Renal cortex interstitium (tissue), 11 donors: ENCODE results near the gene ARHGAP27. TPM values are rescaled to one million over a fixed set of nuclear protein-coding genes. Genes with fewer than 3 reads are reported as not detected.
A peak's percentile ranks its signal among the peaks of the same experiment; 100 is the strongest.

Experiments used
- DNase-seq, 11 donors: peaks; one replicate each; pipeline ENCODE4 v3.0.0-alpha.2; 2013; ENCODE audit warnings: low read depth in 9 of 11, low spot score in 4 of 11; ENCODE audit errors: extremely low read depth in 1 of 11
- polyA plus RNA-seq, 3 donors: library from polyadenylated mRNA; unstranded; fragments of 120-200 nt; gene quantifications; one replicate each; pipeline ENCODE4 v1.2.1, GENCODE V29; 2013; ENCODE audit not compliant: insufficient read length in 3 of 3

Gene ARHGAP27
- polyA plus RNA-seq, 3 donors: 11.7 to 23.2 (median 14.5) TPM

DNA sequence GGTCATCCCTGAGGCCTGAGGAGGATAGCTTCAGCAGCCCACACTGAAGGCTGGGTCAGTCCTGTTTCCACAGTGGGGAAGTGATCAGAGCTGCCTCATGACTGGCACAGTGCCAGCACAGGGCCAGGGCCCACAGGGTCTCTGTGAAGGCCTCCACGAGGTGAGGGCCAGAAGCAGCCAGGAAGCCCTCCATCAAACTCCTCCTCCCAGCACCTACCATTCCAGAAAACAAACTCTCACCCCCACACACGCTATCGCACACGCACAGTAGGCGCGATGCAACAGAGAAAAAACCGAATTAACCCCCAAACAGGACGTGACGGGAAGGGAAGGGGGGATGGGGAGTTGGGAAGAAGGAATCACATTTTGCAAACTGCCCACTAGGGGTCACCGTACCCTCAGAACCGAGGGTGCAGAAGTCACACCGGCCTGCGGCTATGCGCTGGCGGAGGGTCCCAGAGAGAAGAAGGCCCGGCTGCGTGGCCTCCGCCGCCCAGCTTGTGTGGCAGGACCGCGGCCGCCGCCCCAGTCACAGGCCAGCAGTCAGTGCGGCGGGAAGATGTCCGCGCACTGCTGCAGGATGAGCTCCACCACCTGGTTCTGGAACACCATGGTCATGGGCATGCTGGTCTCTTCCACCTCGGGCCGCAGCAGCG is 37.6 kb downstream of the ARHGAP27 start:
- DNase-seq: peak; percentile 71 to 91 (median 88)

GRCh38 chr17:45394564-45394912 is 38.1 kb downstream of the ARHGAP27 start:
- no peak for DNase-seq

- no peak for DNase-seq
Observed at GRCh38 chr17:45394091-45394490, 38.6 kb downstream of the ARHGAP27 start.

DNA sequence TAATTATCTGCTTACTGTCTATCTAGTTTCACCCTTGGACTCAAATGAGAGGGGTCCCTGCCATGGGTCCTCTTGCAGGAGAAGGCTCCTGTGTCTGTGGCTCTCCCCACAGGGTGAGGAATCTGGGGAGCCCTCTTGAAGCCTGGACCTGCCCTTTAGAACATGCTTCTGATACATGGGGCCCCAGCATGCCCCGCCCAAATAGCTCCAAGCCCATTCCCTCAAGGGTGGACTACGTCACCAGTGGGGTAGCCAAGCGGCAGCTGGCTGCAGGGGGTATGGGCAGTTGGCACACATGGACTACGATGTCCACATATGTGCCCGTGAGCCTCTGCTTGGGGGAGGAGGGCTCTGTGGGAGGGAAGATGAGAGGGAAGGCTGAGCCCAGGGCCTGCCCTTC is 39.3 kb downstream of the ARHGAP27 start:
- DNase-seq: no peak

GRCh38 chr17:45391918-45392317 is 40.8 kb downstream of the ARHGAP27 start:
- DNase-seq: no peak

DNA sequence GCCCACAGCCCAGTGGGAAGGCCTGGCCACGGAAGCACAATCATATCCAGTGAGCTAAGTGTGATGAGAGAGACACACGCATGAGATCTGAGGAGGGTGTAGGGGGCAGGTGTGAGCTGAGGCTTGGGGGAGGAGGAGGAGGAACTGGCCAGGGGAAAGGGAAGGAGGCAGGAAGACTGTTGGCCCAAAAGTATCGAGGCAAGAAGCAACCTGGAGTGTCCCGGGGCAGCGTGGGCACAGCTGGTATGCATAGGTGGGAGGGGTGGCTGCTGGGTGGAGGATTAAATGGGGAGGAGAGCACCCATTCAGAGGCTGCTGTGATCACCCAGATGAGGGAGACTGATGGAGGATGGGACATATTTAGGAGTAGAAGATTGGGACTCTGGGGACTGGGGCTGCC is 41.4 kb downstream of the ARHGAP27 start:
- DNase-seq: no peak

DNA sequence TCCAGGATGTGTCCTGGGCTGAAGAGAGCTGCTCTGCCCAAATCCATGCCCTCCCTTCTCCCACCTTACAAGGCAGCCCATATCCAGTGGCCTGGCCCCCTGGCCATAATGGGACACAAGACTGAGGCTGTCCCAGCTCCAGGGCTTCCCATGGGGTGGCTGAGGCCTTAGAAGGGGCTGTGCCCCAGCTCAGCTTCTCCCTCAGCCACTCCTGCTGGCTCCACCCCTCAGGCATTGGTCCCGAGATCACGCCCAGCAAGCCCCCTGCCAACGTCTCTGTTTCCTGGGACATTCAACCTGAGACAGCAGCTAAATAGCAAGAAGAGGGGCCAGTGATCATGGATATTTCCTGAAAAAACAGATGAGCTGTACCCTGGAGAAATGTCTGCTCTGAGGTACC is 43.3 kb downstream of the ARHGAP27 start:
- DNase-seq: no peak

GRCh38 chr17:45388604-45389325 is 43.9 kb downstream of the ARHGAP27 start:
- DNase-seq: no peak

DNA sequence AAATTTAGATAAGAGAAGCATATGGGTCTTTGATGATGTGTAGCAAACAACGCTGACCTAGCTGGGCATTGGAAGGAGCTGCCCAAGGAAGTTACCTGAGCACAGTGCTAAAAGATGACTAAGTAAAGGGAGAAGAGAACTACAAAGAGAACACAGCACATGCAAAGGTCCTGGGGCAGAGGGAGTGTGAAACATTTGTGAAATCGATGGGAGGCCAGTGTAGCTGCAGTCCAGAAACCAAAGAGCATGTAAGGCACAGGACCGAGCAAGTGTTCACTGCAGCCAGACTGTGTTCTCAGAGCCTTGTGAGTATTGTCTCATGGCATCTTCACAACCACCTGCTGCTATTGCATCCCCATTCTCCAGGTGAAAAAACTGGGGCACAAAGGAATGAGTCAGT is 44.9 kb downstream of the ARHGAP27 start:
- DNase-seq: no peak

DNA sequence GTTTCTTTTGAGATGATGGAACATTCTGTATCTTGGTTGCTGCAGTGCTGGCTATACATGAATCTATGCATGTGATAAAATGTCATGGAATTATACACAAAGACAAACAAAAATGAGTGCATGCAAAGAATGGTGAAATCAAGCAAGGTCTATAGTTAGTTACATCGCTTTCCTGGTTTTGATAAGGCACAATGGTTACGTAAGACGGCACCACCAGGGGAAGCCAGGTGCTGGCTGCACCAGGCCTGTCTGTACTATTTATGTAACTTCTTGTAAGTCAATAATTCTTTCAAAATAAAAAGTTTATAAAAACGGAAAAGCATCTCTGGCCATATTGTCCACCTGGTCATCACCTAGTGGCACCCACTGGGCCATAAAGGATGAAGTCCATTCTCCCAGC is 46.5 kb downstream of the ARHGAP27 start:
- DNase-seq: no peak

GRCh38 chr17:45385331-45385997 is 47.2 kb downstream of the ARHGAP27 start:
- DNase-seq: peak in 9 of 11 donors; percentile 50 to 79 (median 66)

- DNase-seq: no peak
Observed at GRCh38 chr17:45384789-45385262, 47.8 kb downstream of the ARHGAP27 start.

- no peak for DNase-seq
Observed at GRCh38 chr17:45384047-45384788, 48.5 kb downstream of the ARHGAP27 start.

GRCh38 chr17:45383003-45383402 is 49.7 kb downstream of the ARHGAP27 start:
- DNase-seq: no peak

- no peak for DNase-seq
Observed at GRCh38 chr17:45382226-45382625, 50.4 kb downstream of the ARHGAP27 start.

DNA sequence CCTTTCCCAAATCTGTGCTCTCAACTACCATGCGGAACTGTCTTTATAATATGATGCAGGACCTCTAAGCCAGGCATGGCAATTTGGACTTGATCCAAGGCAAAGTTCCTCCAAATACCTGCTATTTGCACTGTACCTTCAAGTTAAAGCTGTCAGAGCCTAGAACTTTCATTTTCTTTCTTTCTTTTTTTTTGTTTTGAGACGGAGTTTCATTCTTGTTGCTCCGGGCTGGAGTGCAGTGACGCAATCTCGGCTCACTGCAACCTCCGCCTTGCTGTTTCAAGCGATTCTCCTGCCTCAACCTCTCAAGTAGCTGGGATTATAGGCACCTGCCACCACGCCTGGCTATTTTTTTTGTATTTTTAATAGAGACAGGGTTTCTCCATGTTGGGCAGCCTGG is 51.7 kb downstream of the ARHGAP27 start:
- DNase-seq: no peak

- DNase-seq: no peak
Observed at GRCh38 chr17:45380046-45380765, 52.5 kb downstream of the ARHGAP27 start.

DNA sequence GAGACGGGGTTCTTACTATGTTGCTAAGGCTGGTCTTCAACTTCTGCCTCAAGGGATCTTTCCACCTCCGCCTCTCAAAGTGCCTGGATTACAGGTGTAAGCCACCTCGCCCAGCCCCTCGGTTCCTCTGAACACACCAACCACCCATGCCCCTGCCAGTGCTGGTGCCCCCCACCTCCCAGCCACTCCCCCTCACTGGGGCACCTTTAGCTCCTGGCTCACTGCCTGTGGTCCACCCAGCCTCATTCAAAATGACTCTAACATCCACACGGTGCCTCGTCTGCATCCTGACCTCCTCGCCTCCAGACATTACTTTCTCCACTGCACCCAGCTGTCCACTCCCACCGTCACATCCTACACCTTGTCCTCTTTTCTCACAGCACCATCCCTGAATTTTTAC is 55.3 kb downstream of the ARHGAP27 start:
- no peak for DNase-seq
